Measurements from ENCODE around the gene GNAS-AS1.

GRCh38 chr20:58900397-58900796 lies 49.7 kb upstream of the GNAS-AS1 start:
- TF ChIP-seq, protein P1, sequence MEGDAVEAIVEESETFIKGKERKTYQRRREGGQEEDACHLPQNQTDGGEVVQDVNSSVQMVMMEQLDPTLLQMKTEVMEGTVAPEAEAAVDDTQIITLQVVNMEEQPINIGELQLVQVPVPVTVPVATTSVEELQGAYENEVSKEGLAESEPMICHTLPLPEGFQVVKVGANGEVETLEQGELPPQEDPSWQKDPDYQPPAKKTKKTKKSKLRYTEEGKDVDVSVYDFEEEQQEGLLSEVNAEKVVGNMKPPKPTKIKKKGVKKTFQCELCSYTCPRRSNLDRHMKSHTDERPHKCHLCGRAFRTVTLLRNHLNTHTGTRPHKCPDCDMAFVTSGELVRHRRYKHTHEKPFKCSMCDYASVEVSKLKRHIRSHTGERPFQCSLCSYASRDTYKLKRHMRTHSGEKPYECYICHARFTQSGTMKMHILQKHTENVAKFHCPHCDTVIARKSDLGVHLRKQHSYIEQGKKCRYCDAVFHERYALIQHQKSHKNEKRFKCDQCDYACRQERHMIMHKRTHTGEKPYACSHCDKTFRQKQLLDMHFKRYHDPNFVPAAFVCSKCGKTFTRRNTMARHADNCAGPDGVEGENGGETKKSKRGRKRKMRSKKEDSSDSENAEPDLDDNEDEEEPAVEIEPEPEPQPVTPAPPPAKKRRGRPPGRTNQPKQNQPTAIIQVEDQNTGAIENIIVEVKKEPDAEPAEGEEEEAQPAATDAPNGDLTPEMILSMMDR (IDR thresholded peaks at IDR 0.05; ENCODE audit: insufficient read depth, low read length, poor library complexity, severe bottlenecking): no peak
- no peak for TF ChIP-seq EZH2phosphoT487 (conservative IDR thresholded peaks at IDR 0.05; ENCODE audit: low read length)

Data from SU-DHL-6 (cell line).